Measurements from ENCODE around the gene LPCAT2.

LPCAT2 gene

GRCh38 chr16:55502801-55503366 lies 6.0 kb upstream of the LPCAT2 start:
- no peak for DNase-seq (ENCODE audit: low read depth)
- H3K4me3 ChIP-seq (ENCODE audit: low read depth, low read length): no peak overlapping the region
- TF ChIP-seq, protein P1, sequence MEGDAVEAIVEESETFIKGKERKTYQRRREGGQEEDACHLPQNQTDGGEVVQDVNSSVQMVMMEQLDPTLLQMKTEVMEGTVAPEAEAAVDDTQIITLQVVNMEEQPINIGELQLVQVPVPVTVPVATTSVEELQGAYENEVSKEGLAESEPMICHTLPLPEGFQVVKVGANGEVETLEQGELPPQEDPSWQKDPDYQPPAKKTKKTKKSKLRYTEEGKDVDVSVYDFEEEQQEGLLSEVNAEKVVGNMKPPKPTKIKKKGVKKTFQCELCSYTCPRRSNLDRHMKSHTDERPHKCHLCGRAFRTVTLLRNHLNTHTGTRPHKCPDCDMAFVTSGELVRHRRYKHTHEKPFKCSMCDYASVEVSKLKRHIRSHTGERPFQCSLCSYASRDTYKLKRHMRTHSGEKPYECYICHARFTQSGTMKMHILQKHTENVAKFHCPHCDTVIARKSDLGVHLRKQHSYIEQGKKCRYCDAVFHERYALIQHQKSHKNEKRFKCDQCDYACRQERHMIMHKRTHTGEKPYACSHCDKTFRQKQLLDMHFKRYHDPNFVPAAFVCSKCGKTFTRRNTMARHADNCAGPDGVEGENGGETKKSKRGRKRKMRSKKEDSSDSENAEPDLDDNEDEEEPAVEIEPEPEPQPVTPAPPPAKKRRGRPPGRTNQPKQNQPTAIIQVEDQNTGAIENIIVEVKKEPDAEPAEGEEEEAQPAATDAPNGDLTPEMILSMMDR (IDR thresholded peaks at IDR 0.05; ENCODE audit: low read depth, low read length, missing control alignments): no peak

- DNase-seq (ENCODE audit: low read depth): no peak
- TF ChIP-seq, protein P1 (IDR thresholded peaks at IDR 0.05; ENCODE audit: low read depth, low read length, missing control alignments): no peak
- H3K4me3 ChIP-seq (ENCODE audit: low read depth, low read length): no peak overlapping the region
Observed at GRCh38 chr16:55503726-55504550, 4.9 kb upstream of the LPCAT2 start.

DNA sequence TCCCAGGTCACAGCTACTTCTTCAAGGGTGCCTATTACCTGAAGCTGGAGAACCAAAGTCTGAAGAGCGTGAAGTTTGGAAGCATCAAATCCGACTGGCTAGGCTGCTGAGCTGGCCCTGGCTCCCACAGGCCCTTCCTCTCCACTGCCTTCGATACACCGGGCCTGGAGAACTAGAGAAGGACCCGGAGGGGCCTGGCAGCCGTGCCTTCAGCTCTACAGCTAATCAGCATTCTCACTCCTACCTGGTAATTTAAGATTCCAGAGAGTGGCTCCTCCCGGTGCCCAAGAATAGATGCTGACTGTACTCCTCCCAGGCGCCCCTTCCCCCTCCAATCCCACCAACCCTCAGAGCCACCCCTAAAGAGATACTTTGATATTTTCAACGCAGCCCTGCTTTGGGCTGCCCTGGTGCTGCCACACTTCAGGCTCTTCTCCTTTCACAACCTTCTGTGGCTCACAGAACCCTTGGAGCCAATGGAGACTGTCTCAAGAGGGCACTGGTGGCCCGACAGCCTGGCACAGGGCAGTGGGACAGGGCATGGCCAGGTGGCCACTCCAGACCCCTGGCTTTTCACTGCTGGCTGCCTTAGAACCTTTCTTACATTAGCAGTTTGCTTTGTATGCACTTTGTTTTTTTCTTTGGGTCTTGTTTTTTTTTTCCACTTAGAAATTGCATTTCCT lies 3.4 kb upstream of the LPCAT2 start:
- no peak for DNase-seq (ENCODE audit: low read depth)
- TF ChIP-seq, protein P1 (IDR thresholded peaks at IDR 0.05; ENCODE audit: low read depth, low read length, missing control alignments): no peak

DNA sequence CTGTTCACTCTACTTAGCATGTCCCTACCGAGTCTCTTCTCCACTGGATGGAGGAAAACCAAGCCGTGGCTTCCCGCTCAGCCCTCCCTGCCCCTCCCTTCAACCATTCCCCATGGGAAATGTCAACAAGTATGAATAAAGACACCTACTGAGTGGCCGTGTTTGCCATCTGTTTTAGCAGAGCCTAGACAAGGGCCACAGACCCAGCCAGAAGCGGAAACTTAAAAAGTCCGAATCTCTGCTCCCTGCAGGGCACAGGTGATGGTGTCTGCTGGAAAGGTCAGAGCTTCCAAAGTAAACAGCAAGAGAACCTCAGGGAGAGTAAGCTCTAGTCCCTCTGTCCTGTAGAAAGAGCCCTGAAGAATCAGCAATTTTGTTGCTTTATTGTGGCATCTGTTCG lies 2.8 kb upstream of the LPCAT2 start:
- DNase-seq (ENCODE audit: low read depth): no peak
- TF ChIP-seq, protein P1 (IDR thresholded peaks at IDR 0.05; ENCODE audit: low read depth, low read length, missing control alignments): no peak
- H3K4me3 ChIP-seq (ENCODE audit: low read depth, low read length): no peak overlapping the region

More for the DNA sequence above, 3.4 kb upstream of the LPCAT2 start:
- no peak overlapping the region for H3K4me3 ChIP-seq (ENCODE audit: low read depth, low read length)

DNA sequence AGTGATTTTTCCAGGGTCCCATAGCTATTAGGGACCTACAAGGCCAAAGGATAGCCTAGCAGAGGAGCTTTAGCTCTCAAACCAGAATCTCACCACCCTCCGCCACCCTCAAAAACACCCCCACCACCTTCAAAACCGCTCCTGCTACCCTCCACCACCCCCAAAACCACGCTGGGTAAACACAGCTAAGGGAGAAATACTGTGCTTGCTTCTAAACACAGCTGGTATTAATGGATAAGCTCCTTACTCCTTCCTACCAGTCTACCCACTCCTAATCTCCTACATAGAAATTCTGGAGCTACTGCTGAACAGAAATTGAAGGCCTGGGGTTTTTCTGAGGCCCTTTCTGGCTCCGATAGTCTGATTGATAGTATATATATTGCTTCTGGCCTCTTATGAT lies 2.2 kb upstream of the LPCAT2 start:
- no peak for DNase-seq (ENCODE audit: low read depth)
- TF ChIP-seq, protein P1 (IDR thresholded peaks at IDR 0.05; ENCODE audit: low read depth, low read length, missing control alignments): no peak
- H3K4me3 ChIP-seq (ENCODE audit: low read depth, low read length): no peak overlapping the region

- TF ChIP-seq, protein P1 (IDR thresholded peaks at IDR 0.05; ENCODE audit: low read depth, low read length, missing control alignments): no peak
- H3K4me3 ChIP-seq (ENCODE audit: low read depth, low read length): no peak overlapping the region
- no peak for DNase-seq (ENCODE audit: low read depth)
Observed at GRCh38 chr16:55508271-55508921, 476 bp upstream of the LPCAT2 start.

Measured in GM12864 (cell line).